K562 (cell line): ENCODE results near the gene RHOBTB3.

Experiments used
- POLR2AphosphoS5 ChIP-seq: IDR thresholded peaks from 2 replicates; pipeline ENCODE4 v1.6.1; 2011; ENCODE audit warnings: mild to moderate bottlenecking, low read depth, low read length, moderate library complexity; ENCODE audit not compliant: control insufficient read depth, insufficient read depth
- SP2 ChIP-seq: IDR thresholded peaks from 2 replicates; pipeline ENCODE4 v1.6.1; 2011; ENCODE audit warnings: mild to moderate bottlenecking, low read depth, low read length, moderate library complexity; ENCODE audit not compliant: poor library complexity, severe bottlenecking; ENCODE audit errors: extremely low read depth
- ZNF232 ChIP-seq: sonication (generic); formaldehyde crosslinking; IDR thresholded peaks from 2 replicates; pipeline ENCODE4 v1.8.0; 2022; ENCODE audit warnings: mild to moderate bottlenecking, missing genetic modification reagents

GRCh38 chr5:95801961-95802360 lies 70.8 kb downstream of the RHOBTB3 start:
- TF ChIP-seq SP2: no peak
- no peak for TF ChIP-seq ZNF232 (CRISPR knock-in tag)
- no peak for TF ChIP-seq POLR2AphosphoS5
